Measurements from ENCODE around the gene HLA-F.

The HLA-F gene

GRCh38 chr6:29744131-29744530, 20.9 kb downstream of the HLA-F start:
- no peak for DNase-seq (ENCODE audit: low read depth in 2 of 2)

GRCh38 chr6:29744621-29745020, 21.4 kb downstream of the HLA-F start:
- DNase-seq (ENCODE audit: low read depth in 2 of 2): no peak

GRCh38 chr6:29745386-29745785, 22.2 kb downstream of the HLA-F start:
- no peak for DNase-seq (ENCODE audit: low read depth in 2 of 2)

- no peak for DNase-seq (ENCODE audit: low read depth in 2 of 2)
These were observed 22.7 kb downstream of the HLA-F start for GRCh38 chr6:29745855-29746449.

DNA sequence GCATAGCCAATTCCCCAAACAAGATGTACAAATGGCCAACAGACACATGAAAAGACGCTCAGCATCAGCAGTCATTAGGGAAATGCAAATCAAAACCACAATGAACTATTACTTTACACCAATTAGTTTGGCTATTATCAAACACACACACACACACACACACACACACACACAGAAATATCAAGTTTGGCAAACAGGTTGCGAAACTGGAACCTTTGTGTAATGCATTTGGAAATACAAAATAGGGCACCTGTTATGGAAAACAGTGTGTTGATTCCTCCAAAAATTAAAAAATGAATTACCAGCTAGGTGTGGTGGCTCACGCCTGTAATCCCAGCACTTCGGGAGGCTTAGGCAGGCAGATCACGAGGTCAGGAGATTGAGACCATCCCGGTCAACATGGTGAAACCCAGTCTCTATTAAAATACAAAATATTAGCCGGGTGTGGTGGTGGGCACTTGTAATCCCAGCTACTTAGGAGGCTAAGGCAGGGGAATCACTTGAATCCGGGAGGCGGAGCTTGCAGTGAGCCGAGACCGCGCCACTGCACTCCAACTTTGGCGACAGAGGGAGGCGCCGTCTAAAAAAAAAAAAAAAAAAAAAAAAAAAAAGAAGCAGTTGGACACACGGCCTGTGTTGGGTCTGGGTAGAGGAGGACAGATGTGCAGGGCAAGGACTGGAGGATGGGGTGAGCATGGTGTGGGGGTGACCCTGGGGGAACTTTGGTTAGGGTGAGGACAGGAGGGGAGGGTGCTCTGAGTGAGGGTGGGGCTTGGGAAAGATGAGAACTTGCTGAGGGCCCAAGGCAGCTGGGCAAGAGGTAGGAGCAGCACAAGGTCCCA, 23.8 kb downstream of the HLA-F start:
- DNase-seq (ENCODE audit: low read depth in 2 of 2): no peak

DNA sequence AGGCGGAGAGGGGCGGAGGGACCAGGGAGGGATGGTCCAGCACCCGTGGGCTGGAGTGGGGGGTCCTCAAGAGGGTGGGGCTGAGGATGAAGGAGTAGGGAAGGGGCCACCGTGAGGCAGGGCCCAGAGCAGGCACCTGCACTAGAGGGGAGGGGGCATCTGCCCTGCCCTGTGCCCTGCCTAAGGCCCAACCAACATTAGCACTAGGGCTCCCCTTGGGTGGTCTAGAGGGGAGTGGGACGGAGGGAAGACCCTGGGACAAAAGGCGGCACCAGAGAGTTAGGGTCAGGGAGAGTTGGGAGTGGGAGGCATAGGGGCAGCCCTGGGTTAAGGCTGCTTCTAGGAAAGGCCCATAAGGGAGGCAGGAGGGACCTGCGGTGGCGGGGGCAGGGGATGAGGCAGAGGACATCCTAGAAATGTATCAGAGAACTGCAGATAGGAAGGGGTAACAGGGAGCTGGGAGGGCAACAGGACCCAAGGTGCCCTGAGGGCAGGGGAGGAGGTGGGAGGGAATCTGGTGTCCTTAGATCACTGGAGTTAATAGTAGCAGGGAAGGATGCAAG, 24.5 kb downstream of the HLA-F start:
- no peak for DNase-seq (ENCODE audit: low read depth in 2 of 2)

DNA sequence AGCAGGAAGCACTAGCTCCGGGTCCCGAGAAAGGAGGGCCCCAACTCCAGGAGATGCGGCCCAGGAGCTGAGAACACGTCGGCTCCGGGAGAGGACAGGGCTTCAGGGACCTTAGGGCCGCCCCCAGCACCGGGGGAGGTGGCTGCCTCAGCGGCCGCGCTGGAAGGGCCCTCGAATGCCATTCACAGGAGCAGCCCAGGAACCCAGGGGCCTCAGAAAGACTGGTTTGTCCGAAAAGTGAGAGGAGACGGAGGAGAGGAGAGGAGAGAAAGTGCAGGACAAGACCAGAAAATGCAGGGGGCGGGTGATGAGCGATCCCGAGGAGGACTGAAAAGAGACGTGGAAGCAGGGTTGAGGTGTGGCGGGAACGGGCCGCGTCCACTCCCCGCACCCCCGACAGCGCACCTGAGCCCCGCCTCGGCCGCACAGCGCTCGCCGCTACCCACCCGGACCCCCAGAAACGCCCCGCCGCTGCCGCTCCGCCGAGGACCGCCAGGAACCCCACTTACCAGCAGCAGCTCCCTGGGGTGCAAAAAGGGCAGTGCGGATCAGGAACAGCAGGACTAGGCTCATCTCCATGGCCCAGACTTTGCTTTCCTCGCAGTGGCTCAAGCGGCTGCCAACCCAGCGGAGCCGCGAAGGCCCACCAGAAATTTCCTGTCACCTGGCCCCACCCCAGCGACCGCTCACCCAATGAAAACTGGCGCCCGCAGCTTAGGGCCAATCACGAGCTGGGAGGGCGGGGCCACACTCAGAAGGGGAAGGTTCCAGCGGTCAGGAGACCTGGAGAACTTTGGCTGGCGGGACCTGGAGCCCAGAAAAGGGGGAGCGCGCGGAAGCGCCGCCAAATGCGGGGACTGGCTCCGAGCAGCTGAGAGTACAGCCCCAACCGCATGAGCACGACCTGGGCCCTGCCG, 25.4 kb downstream of the HLA-F start:
- DNase-seq (ENCODE audit: low read depth in 2 of 2): peak; percentile 42 to 44

GRCh38 chr6:29749308-29749662, 26.1 kb downstream of the HLA-F start:
- DNase-seq (ENCODE audit: low read depth in 2 of 2): no peak

DNA sequence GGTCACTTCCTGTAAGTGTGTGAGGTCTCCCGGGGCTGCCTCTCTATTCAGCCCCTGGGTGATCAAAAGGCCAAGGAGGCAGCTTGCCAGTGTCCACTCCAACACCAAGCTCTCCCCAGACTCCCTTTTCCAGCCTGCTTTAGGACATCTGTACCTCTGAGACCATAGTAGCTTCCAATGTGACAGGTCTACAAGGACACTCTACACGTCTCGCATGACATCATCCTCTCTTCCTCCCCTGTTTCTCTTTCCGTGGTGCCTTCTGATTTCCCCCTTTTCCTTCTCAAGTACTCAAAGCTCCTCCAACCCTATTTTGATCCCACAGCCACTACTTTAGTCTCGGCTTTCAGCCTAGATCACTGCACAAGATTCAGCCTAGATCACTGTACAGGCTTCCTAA, 26.4 kb downstream of the HLA-F start:
- no peak for DNase-seq (ENCODE audit: low read depth in 2 of 2)

DNA sequence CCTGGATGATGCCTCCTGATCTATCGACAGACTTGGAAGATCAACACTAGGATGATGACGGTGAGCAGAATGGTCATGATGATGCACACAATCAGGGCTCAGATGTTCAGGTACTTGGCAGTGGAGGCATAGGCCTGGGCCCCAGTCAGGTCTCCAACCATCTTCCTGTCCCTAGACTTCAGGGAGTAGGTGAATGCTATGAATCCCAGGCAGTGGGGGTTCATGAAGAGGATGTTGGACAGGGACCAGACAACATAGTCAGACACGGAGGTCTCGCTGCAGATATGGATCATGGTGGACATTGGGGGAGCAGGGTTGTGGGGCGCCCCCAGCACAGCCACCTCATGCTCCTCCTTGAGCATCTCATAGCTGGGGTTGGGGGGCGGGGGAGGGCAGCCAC, 27.5 kb downstream of the HLA-F start:
- DNase-seq (ENCODE audit: low read depth in 2 of 2): no peak

DNA sequence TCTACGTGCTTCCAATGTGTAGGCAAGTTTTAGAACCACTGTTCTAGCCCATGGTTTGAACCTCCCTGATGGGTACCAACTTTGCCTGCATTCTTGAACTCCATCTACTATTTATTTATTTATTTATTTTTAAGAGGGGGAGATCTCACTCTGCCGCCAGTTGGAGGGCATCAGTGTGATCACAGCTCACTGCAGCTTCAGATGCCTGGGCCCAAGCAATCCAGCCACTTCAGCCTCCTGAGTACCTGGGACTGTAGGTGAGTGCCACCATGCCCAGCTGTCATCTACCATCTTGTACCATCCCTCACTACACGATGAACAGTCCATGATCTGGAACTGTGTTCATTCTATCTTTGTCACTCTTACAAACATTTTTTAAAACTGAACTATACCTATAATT, 28.2 kb downstream of the HLA-F start:
- no peak for DNase-seq (ENCODE audit: low read depth in 2 of 2)

DNA sequence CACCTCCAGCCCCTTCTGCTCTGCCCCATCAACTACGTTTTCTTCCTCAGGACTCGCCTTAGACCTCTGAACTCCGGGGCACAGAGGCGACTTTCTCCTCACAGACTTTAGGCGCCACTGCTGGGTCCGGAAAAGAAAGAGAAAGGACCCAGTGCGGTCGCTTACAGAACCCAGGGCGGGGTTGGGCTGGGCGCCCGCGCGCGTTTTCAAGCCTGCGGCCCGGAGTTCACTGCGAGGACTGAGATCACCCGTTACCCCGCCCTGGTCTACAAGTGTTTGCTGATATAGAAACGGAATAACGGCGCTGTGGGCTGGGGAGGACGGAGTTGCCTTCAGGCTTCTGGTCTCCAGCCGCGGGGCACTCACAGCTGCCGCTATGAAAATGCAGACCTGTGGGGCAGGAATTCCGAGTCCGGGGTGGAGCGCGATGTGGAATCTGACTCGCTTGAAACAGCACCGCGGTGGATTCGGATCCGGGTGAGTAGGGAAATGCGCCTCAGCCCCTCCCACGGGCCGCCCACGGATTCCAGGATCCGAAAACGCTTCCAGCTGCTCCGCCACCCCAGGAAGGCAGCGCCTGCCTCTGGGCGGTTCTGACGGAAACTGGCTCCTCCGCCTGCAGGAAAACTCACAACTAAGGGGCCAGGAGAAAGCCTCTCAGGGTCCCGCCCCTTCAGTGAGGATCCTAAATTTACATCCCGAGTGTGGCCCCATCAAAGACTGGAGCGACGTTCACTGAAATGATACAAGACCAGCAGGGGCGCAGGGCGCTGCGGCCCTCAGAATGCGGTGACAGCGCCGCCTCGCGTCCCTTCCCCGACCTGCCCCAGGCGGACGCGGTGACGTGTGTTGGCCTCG, 29.4 kb downstream of the HLA-F start:
- peak; percentile 74 to 76 for DNase-seq (ENCODE audit: low read depth in 2 of 2)

DNA sequence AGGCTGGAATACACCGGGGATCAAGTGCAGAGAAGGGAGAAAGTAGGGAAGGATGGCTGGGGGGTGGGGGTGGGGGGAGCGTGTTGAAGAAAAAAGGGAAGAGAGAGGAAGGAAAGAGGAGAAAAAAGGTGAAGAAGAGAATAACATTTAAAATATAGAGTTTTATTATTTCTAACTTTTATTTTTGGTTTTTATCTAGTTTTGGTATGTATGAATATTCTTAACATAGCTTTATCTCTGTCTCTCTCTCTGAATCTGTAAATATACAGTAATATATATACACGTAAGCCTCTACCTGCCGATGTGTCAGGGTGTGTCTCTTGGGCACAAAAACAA, 30.0 kb downstream of the HLA-F start:
- no peak for DNase-seq (ENCODE audit: low read depth in 2 of 2)

DNA sequence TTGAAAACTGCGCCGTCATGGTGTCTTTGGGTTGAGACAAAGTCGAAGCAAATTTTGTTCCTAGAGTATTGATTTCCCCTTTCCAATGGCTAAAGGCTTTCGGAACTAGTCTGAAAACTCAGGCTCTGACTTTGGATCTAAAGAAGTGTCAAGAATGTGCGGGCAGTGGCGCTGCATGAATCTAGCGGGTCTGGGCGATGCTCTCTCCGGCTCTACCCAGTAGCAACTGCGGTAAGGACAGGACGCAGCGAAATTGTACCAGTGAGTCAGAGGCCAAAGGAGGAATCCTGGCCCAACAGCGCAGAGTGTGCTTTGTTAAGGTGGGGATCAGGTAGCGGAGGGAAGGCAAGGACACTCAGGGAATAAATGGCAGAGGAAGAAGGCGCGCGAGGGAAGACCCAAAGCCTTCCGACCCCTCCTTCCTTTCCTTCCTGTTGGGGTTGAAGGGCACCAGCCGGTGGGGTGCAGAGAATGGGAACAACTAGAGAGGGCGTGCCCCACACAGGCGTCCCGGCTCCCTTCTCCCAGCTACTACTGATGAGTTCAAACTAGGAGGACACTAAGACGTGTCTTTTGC, 32.1 kb downstream of the HLA-F start:
- no peak for DNase-seq (ENCODE audit: low read depth in 2 of 2)

- no peak for DNase-seq (ENCODE audit: low read depth in 2 of 2)
These were observed 34.0 kb downstream of the HLA-F start for GRCh38 chr6:29757282-29757681.

DNA sequence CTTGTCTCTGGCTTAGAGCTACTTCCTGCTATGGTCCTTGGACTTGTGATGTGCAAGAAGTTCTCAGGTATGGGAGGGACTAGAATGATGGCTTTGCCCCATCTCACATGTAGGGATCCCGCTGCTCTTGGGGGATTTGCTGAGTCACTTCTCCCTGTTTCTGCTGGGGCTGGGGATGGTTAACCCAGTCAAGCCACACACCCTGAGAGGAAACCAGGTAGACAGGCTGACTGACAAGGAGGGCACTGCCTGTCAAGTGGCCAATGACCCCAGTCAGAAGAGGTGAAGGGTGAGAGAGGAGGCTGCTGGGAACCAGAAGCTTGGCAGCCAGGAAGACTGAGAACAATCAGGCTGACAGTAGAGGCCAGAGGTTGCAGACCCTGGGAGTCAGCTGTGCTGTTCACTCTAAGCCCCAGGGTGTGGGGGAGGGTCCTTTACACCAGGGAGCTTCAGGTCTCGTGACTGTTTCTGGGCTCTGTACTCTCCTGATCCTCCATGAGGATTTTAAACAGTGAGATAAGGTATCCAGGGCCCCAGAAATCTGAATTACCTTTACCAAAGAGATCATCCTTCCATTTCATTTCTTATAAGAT, 34.6 kb downstream of the HLA-F start:
- no peak for DNase-seq (ENCODE audit: low read depth in 2 of 2)

- DNase-seq (ENCODE audit: low read depth in 2 of 2): no peak
These were observed 35.5 kb downstream of the HLA-F start for GRCh38 chr6:29758761-29759160.

- no peak for DNase-seq (ENCODE audit: low read depth in 2 of 2)
These were observed 36.2 kb downstream of the HLA-F start for GRCh38 chr6:29759457-29759856.

DNA sequence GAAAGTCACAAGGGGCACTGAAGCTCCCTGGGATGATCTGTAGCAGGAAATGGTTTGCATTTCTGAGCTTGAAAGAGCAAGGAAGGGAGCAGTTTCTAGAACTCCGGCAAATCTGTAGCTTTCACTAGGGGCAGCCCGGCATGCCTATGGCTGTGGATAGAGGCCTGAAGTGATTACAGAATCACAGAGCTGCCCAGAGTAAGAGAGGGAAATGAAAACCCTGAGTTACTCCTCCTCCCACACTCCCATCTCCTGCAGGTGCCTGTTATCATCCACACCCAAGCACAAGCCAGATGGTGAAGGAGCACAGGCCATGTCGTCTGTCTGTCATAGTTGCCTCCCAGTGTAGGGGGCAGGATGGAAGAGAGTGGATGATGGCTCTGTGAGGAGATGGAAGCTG, 37.1 kb downstream of the HLA-F start:
- DNase-seq (ENCODE audit: low read depth in 2 of 2): no peak

- DNase-seq (ENCODE audit: low read depth in 2 of 2): no peak
These were observed 38.8 kb downstream of the HLA-F start for GRCh38 chr6:29762051-29762450.

- DNase-seq (ENCODE audit: low read depth in 2 of 2): no peak
These were observed 39.6 kb downstream of the HLA-F start for GRCh38 chr6:29762781-29763214.
